ENCODE data around the gene SLC5A6.
"Not testable (repeated sequence)": the region's sequence is repeated elsewhere in the genome, so short reads cannot be mapped to it uniquely, and the experiment has no call there.

SLC5A6 gene

DNA sequence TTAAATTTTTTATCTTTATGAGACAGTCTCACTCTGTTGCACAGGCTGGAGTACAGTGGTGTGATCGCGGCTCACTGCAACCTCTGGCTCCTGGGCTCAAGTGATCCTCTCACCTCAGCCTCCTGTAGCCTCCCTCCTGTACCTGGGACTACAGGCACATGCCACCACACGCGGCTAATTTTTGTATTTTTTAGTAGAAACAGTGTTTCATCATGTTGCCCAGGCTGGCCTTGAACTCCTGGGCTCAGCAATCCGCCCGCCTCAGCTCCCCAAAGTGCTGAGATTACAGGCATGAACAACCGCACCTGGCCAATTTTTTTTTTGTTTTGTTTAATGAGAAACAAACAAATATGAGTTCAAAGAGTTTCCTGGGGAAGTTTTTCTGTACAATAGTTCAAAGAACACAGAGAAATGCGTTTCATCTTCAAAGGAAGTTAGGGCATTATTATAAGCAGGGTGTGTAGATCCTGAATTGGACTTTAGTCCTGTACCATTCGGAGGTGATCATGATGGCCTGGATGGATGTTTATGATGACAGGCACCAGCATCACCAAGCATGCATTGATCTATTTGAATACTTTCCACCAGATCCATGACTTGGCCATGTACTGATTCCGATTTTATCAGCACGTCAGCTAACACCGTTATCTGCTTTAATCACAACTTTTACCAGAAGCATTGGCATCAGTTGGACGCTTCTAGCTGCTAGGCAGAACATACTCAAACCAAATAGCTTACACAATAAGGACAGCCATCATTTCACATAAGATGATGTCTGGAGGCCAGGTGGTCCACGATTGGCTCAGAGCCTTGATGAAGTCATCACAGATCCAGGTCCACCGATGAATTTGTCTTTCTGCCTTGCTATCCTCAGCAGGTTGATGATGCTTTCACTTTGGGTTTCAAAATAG is 34.4 kb downstream of the SLC5A6 start:
- CTCF ChIA-PET, result interaction anchor here (0.7 kb wide), 1 partner anchor 8 kb away, joined by 3 read pairs; no protein-coding TSS in a partner anchor
- DNase-seq (ENCODE audit: extremely low spot score), result no peak
- POLR2A ChIA-PET, result interaction anchor here (0.6 kb wide), 1 partner anchor 397 kb away, joined by 3 read pairs; no protein-coding TSS in a partner anchor
- TF ChIP-seq FOXM1 (IDR thresholded peaks at IDR 0.05; ENCODE audit: borderline replicate concordance), result no peak
- TF ChIP-seq LEF1 (IDR thresholded peaks at IDR 0.05; ENCODE audit: borderline replicate concordance), result no peak
- TF ChIP-seq SUZ12 (IDR thresholded peaks at IDR 0.05), result no peak
- no peak for TF ChIP-seq PKNOX1 (IDR thresholded peaks at IDR 0.05)
- TF ChIP-seq SP1 (IDR thresholded peaks at IDR 0.05), result no peak
- TF ChIP-seq NFRKB (IDR thresholded peaks at IDR 0.05), result no peak
- no peak for TF ChIP-seq ELF4 (IDR thresholded peaks at IDR 0.05)
- no peak for TF ChIP-seq BHLHE40 (IDR thresholded peaks at IDR 0.05; ENCODE audit: borderline replicate concordance)

DNA sequence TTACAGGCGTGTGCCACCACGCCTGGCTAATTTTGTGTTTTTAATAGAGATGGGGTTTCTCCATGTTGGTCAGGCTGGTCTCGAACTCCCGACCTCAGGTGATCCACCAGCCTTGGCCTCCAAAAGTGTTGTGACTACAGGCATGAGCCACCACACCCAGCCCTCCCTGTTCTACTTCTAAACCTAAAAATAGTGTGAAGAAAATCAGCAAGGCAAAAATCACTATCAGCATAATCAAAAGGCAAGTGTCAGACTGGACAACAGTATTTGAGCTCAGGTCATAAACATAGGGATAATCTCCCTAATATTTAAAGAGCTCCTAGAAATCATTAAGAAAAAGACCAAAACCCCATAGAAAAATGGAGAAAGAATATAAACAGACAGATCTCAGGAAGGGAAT is 36.3 kb downstream of the SLC5A6 start:
- DNase-seq (ENCODE audit: extremely low spot score), result not testable (repeated sequence)
- ChIA-PET POLR2A (interaction anchor here (1.0 kb wide), 1 partner anchor 10 kb away, joined by 3 read pairs; no protein-coding TSS in a partner anchor), CTCF (interaction anchor here (0.9 to 1.4 kb wide), 2 partner anchors 16 to 88 kb away, joined by 3 to 8 read pairs; no protein-coding TSS in a partner anchor)

DNA sequence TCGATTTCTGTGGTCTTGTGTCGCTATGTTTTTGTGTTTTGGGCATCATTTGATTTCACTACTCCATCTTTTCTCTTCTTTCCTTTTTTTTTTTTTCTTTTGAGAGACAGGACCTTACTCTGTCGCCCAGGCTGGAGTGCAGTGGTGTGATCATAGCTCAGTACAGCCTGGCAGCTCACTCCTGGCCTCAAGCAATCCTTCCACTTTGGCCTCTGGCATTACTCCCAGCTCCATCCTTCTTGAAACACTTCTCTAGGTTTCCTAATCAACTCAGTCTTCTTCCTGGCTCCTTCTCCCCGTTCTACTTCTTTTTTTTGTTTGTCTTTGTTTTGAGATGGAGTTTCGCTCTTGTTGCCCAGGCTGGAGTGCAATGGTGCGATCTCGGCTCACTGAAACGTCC is 36.7 kb downstream of the SLC5A6 start:
- POLR2A ChIA-PET, result interaction anchor here (1.0 to 1.1 kb wide), 2 partner anchors 10 to 41 kb away, joined by 3 read pairs; no protein-coding TSS in a partner anchor
- DNase-seq (ENCODE audit: extremely low spot score), result no peak
- TF ChIP-seq CTBP1 (IDR thresholded peaks at IDR 0.05; ENCODE audit: borderline replicate concordance) (no peak), PKNOX1 (IDR thresholded peaks at IDR 0.05) (no peak), NFRKB (IDR thresholded peaks at IDR 0.05) (no peak), FOXK2 (IDR thresholded peaks at IDR 0.05) (no peak), ELF4 (IDR thresholded peaks at IDR 0.05) (no peak), BHLHE40 (IDR thresholded peaks at IDR 0.05; ENCODE audit: borderline replicate concordance) (no peak), ARNT (IDR thresholded peaks at IDR 0.05) (no peak), L3MBTL2 (conservative IDR thresholded peaks at IDR 0.05) (no peak), FOXM1 (IDR thresholded peaks at IDR 0.05; ENCODE audit: borderline replicate concordance) (no peak), HDGF (IDR thresholded peaks at IDR 0.05; ENCODE audit: borderline replicate concordance) (no peak), ZNF384 (IDR thresholded peaks at IDR 0.05) (no peak), LEF1 (IDR thresholded peaks at IDR 0.05; ENCODE audit: borderline replicate concordance) (no peak), TARDBP (IDR thresholded peaks at IDR 0.05) (no peak), SP1 (IDR thresholded peaks at IDR 0.05) (no peak), FOXA1 (IDR thresholded peaks at IDR 0.05) (no peak)
- CTCF ChIA-PET, result interaction anchor here (0.9 to 1.4 kb wide), 2 partner anchors 16 to 88 kb away, joined by 3 to 8 read pairs; no protein-coding TSS in a partner anchor

DNA sequence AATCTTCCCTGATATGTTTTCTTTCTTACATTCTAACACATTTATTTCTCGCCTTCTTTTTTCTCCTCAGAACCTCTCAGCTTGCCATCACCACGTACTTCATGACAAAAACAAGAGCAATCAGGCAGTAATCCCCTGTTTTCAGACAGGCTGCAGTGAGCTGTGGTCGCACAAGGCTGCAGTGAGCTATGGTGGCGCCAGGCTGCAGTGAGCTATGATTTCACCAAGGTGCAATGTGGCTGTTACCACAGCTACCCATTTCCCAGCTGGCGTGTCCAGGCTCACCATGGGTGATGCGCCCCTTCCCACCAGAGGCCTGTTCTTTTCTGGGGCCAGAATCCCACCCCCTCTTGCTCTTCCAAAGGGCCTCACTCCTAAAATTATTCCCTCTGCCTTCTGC is 37.4 kb downstream of the SLC5A6 start:
- TF ChIP-seq SUZ12 (IDR thresholded peaks at IDR 0.05) (no peak), FOXA1 (IDR thresholded peaks at IDR 0.05) (no peak), ARNT (IDR thresholded peaks at IDR 0.05) (no peak), LEF1 (IDR thresholded peaks at IDR 0.05; ENCODE audit: borderline replicate concordance) (no peak), BHLHE40 (IDR thresholded peaks at IDR 0.05; ENCODE audit: borderline replicate concordance) (no peak), CTBP1 (IDR thresholded peaks at IDR 0.05; ENCODE audit: borderline replicate concordance) (no peak), FOXM1 (IDR thresholded peaks at IDR 0.05; ENCODE audit: borderline replicate concordance) (no peak), PKNOX1 (IDR thresholded peaks at IDR 0.05) (no peak), ELF4 (IDR thresholded peaks at IDR 0.05) (no peak), TARDBP (IDR thresholded peaks at IDR 0.05) (no peak), L3MBTL2 (conservative IDR thresholded peaks at IDR 0.05) (no peak), NFRKB (IDR thresholded peaks at IDR 0.05) (no peak), HDGF (IDR thresholded peaks at IDR 0.05; ENCODE audit: borderline replicate concordance) (no peak), SP1 (IDR thresholded peaks at IDR 0.05) (no peak), FOXK2 (IDR thresholded peaks at IDR 0.05) (no peak), ZNF384 (IDR thresholded peaks at IDR 0.05) (no peak)
- DNase-seq (ENCODE audit: extremely low spot score), result no peak
- ChIA-PET POLR2A (interaction anchor here (1.1 kb wide), 1 partner anchor 41 kb away, joined by 3 read pairs; no protein-coding TSS in a partner anchor), CTCF (interaction anchor here (0.6 to 1.4 kb wide), 3 partner anchors 16 to 57 kb away, joined by 3 to 8 read pairs (median 3); no protein-coding TSS in a partner anchor)

DNA sequence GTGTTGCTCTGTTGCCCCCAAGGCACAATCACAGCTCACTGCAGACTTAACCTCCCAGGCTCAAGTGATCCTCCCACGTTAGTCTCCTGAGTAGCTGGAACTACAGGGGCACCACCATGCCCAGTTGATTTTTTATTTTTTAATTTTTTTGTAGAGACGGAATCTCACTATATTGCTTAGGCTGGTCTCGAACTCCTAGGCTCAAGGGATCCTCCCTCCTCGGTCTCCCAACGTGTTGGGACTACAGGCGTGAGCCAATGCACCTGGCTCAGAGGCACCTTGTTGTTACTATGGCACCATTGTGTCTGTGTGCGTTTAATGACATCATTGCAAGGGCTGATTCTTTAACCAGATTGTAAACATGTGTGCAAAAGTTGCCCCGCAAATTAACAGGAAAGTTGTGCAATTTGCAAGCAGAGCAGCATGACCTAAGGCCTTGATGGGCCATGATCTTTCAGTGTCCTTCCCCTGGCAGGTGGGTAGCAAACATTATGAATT is 40.7 kb downstream of the SLC5A6 start:
- ChIA-PET POLR2A (interaction anchor here (1.1 kb wide), 1 partner anchor 250 kb away, joined by 3 read pairs; no protein-coding TSS in a partner anchor), CTCF (interaction anchor here (0.6 to 1.9 kb wide), 3 partner anchors 11 to 239 kb away, joined by 4 to 9 read pairs (median 4); no protein-coding TSS in a partner anchor)
- no peak for DNase-seq (ENCODE audit: extremely low spot score)
- TF ChIP-seq FOXA1 (IDR thresholded peaks at IDR 0.05), result no peak
- no peak for TF ChIP-seq FOXK2 (IDR thresholded peaks at IDR 0.05)
- TF ChIP-seq NFRKB (IDR thresholded peaks at IDR 0.05), result no peak
- TF ChIP-seq BHLHE40 (IDR thresholded peaks at IDR 0.05; ENCODE audit: borderline replicate concordance), result no peak
- TF ChIP-seq LEF1 (IDR thresholded peaks at IDR 0.05; ENCODE audit: borderline replicate concordance), result no peak
- no peak for TF ChIP-seq SUZ12 (IDR thresholded peaks at IDR 0.05)
- no peak for TF ChIP-seq ZNF384 (IDR thresholded peaks at IDR 0.05)
- no peak for TF ChIP-seq HDGF (IDR thresholded peaks at IDR 0.05; ENCODE audit: borderline replicate concordance)
- TF ChIP-seq PKNOX1 (IDR thresholded peaks at IDR 0.05), result no peak
- no peak for TF ChIP-seq SP1 (IDR thresholded peaks at IDR 0.05)
- no peak for TF ChIP-seq TARDBP (IDR thresholded peaks at IDR 0.05)
- no peak for TF ChIP-seq CTBP1 (IDR thresholded peaks at IDR 0.05; ENCODE audit: borderline replicate concordance)
- no peak for TF ChIP-seq ARNT (IDR thresholded peaks at IDR 0.05)

Measured in HEK293T (cell line).